Measurements from ENCODE around the gene ABHD15.

DNA sequence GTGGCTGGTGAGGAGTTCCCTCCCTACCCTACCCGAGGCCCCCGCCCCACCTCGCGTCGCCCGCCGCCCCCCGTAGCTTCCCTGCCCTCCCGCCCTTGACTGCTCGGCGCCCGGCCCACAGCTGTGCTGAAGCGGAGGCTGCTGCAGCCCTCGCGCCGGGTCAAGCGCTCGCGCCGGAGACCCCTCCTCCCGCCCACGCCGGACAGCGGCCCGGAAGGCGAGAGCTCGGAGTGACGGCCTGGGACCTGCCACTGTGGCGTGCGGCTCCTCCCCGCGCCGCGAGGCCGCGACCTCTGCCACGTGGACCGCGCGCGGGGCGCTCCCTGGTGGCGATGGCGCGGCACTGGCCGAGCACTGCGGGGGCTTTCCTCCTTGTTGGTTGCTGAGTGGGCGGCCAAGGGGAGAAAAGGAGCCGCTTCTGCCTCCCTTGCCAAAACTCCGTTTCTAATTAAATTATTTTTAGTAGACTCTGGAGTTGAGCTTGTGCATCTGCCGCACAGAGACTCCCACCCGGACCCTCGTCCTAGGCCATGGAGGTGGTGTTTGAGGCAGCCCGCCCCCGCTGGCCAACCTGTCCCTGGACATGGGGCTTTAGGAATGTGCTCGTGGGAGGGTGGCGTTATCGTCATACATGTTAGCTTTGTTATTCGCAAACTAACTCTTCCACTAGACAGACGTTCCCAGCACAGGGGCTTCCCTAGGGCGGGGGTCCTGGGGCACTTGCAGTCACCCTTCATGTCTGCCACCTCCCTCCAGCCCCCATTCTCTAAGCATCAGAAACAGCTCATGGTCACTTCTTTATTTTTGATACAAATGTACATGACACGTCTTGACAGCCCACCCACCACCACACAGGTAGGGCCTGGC is 6.1 kb upstream of the ABHD15 start:
- TF ChIP-seq, protein P1, sequence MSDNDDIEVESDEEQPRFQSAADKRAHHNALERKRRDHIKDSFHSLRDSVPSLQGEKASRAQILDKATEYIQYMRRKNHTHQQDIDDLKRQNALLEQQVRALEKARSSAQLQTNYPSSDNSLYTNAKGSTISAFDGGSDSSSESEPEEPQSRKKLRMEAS (IDR thresholded peaks at IDR 0.05; ENCODE audit: low read depth, low read length) = no peak
- TF ChIP-seq POLR2A (IDR thresholded peaks at IDR 0.05; ENCODE audit: extremely low read depth, insufficient read length) = no peak
